K562 (cell line): ENCODE measurements around the gene MRNIP. TPM values are rescaled to one million over a fixed set of nuclear protein-coding genes. Genes with fewer than 3 reads are reported as not detected.

ENCODE experiments used
- ATAC-seq: fragments of 200-7000 bp; cut with Tn5 transposase; 3 replicates; pipeline ENCODE4 v1.9.1; 2020; ENCODE audit warnings: moderate library complexity
- BruUV-seq: library from RNA; stranded (reverse); fragments of 400-500 nt; replicated peaks from 2 replicates; lab custom pipeline; 2021; lab: Mats Ljungman, UMichigan
- CTCF ChIA-PET: fragments of 300-600 bp; formaldehyde crosslinking; extraction: SDS; loops from one replicate; lab custom pipeline; 2021; ENCODE audit warnings: low intra/inter-chr PET ratio; lab: Yijun Ruan, JAX
- POLR2A ChIA-PET: fragments of 300-600, 350-650 bp; sonication (Branson Sonifier 250); formaldehyde crosslinking; extraction: SDS; loops from one replicate; lab custom pipeline; 2021; ENCODE audit warnings: antibody characterized with exemption, inconsistent platforms; lab: Yijun Ruan, JAX
- DNase-seq, 4 experiments: peaks; one replicate each; pipeline versions ENCODE4 v3.0.0 to v3.0.0-alpha.2; 2011 to 2018; ENCODE audit warnings: low spot score in 3 of 4, mixed read lengths in 3 of 4; ENCODE audit errors: extremely low read depth in 1 of 4
- FAIRE-seq: peaks from 2 replicates; lab custom pipeline; 2011; peaks lifted over from hg19 to GRCh38; lab: Jason Lieb, UNC
- H2AFZ ChIP-seq: 2 replicates; pipeline ENCODE4 v1.6.0; 2011; ENCODE audit warnings: low read depth, low read length, control low read depth, inconsistent platforms
- H3K27ac ChIP-seq: fragments of 200-600 bp; 3 replicates; pipeline ENCODE4 v1.8.0; 2011; ENCODE audit warnings: low read depth, mild to moderate bottlenecking, control low read depth, inconsistent platforms, low read length, moderate library complexity, mixed read lengths; ENCODE audit errors: extremely low read depth
- H3K27me3 ChIP-seq, 2 experiments: fragments of 300-600 bp in 1 of 2; 2 replicates in 1 of 2; 3 replicates in 1 of 2; pipeline versions ENCODE4 v1.6.0 to v1.8.0; 2011; ENCODE audit warnings: inconsistent platforms in 2 of 2, low read length in 2 of 2, mild to moderate bottlenecking in 1 of 2, mixed read lengths in 1 of 2, moderate library complexity in 1 of 2; ENCODE audit not compliant: control insufficient read depth in 2 of 2, insufficient read depth in 2 of 2
- H3K36me3 ChIP-seq: fragments of 300-600 bp; 3 replicates; pipeline ENCODE4 v1.8.0; 2011; ENCODE audit warnings: mild to moderate bottlenecking, low read length, inconsistent platforms; ENCODE audit not compliant: control insufficient read depth, insufficient read depth
- H3K4me1 ChIP-seq, 2 experiments: fragments of 200-600 bp in 1 of 2; replicated peaks in 1 of 2; 2 replicates in 1 of 2; 3 replicates in 1 of 2; pipeline versions ENCODE4 v1.5.1 to v1.8.0; 2011; ENCODE audit warnings: inconsistent platforms in 2 of 2, low read length in 2 of 2, mild to moderate bottlenecking in 1 of 2, mixed read lengths in 1 of 2, moderate library complexity in 1 of 2; ENCODE audit not compliant: control insufficient read depth in 2 of 2, insufficient read depth in 2 of 2
- H3K4me2 ChIP-seq: 2 replicates; pipeline ENCODE4 v1.6.1; 2011; ENCODE audit warnings: low read length, control low read depth, inconsistent platforms, mixed read lengths; ENCODE audit not compliant: insufficient read depth
- H3K4me3 ChIP-seq: fragments of 200-600 bp; sonication (generic), shearing (Covaris generic); 2 replicates; pipeline ENCODE4 v1.5.1; 2016; ENCODE audit warnings: control low read depth, inconsistent platforms
- H3K79me2 ChIP-seq: fragments of 200-600 bp; 3 replicates; pipeline ENCODE4 v1.8.0; 2011; ENCODE audit warnings: low read length, inconsistent platforms; ENCODE audit not compliant: control insufficient read depth, insufficient read depth
- H3K9ac ChIP-seq, 2 experiments: 2 replicates each; pipeline versions ENCODE4 v1.6.0 to v1.6.1; 2011; ENCODE audit warnings: low read depth in 2 of 2, low read length in 2 of 2, control low read depth in 1 of 2, inconsistent platforms in 1 of 2, mild to moderate bottlenecking in 1 of 2, mixed read lengths in 1 of 2; ENCODE audit not compliant: insufficient read depth in 1 of 2
- H3K9me1 ChIP-seq: one replicate; pipeline ENCODE4 v1.6.0; 2011; ENCODE audit warnings: inconsistent platforms, mild to moderate bottlenecking, low read length, moderate library complexity; ENCODE audit not compliant: control insufficient read depth, insufficient read depth
- H3K9me3 ChIP-seq: replicated peaks from 2 replicates; pipeline ENCODE4 v1.5.1; 2011; ENCODE audit warnings: low read depth, low read length, inconsistent platforms; ENCODE audit not compliant: control insufficient read depth, insufficient read depth
- H4K20me1 ChIP-seq: replicated peaks from 2 replicates; pipeline ENCODE4 v1.6.1; 2011; ENCODE audit warnings: low read length, inconsistent platforms, mixed read lengths; ENCODE audit not compliant: control insufficient read depth, insufficient read depth
- ASH1L ChIP-seq: fragments of 450-650 bp; IDR thresholded peaks from 2 replicates; pipeline ENCODE4 v1.6.1; 2018; ENCODE audit warnings: borderline replicate concordance, mild to moderate bottlenecking, low read depth; ENCODE audit not compliant: partially characterized antibody
- ESRRA ChIP-seq: fragments of 450-650 bp; IDR thresholded peaks from 2 replicates; pipeline ENCODE4 v1.6.1; 2014; ENCODE audit warnings: low read depth, mild to moderate bottlenecking, moderate library complexity, borderline replicate concordance
- TGIF2 ChIP-seq: sonication (generic); formaldehyde crosslinking; IDR thresholded peaks from 2 replicates; pipeline ENCODE4 v1.8.1; 2022; ENCODE audit warnings: mild to moderate bottlenecking, missing genetic modification reagents, moderate library complexity
- ZNF551 ChIP-seq: fragments of 250-450 bp; sonication (Bioruptor Pico); IDR thresholded peaks from 2 replicates; pipeline ENCODE4 v1.5.0; 2021; ENCODE audit warnings: mild to moderate bottlenecking, moderate library complexity
- WGBS: fragments of 100-300 bp; shearing (Covaris generic); methylation state at CpG from one replicate; pipeline ENCODE4 v1.1.6; 2016; ENCODE audit warnings: low coverage, mixed read lengths; ENCODE audit not compliant: insufficient coverage; ENCODE audit errors: missing lambda C conversion rate; 5-methylcytosine and 5-hydroxymethylcytosine counted together
- in situ Hi-C: fragments of 300-500 bp; cut with MboI; formaldehyde crosslinking; loops from 4 replicates; pipeline ENCODE4 v1.15.0; 2018; ENCODE audit warnings: inconsistent platforms, mixed read lengths
- intact Hi-C: fragments of 100-400 bp; cut with micrococcal nuclease; formaldehyde crosslinking; loops from 2 replicates; pipeline ENCODE4 v1.14.2; 2022
- polyA plus RNA-seq, 8 experiments: library from polyadenylated mRNA; depleted of rRNA in 4 of 8; stranded (reverse) in 5 of 8; unstranded in 3 of 8; fragments of >200 nt; fragmentation: Nextera tagmentation in 2 of 8; fragmentation: Illumina TruSeq in 1 of 8; extraction: Ambion mirVana in 2 of 8; extraction: Trizol in 1 of 8; gene quantifications; 2 replicates each; pipeline versions ENCODE4 v1.2.1 to v1.2.3, GENCODE V29; 2011 to 2014; ENCODE audit warnings: inconsistent platforms in 1 of 8, missing spikeins in 1 of 8
- total RNA-seq, 7 experiments: library from RNA; depleted of rRNA in 6 of 7; stranded (reverse); fragments of >200 nt in 6 of 7; fragmentation: Illumina TruSeq in 2 of 7; extraction: Trizol in 2 of 7; gene quantifications; 2 replicates each; pipeline versions ENCODE4 v1.2.1 to v1.2.3, GENCODE V29; 2011 to 2021; ENCODE audit warnings: low replicate concordance in 1 of 7

Gene MRNIP
- total and polyA plus RNA-seq, 9 of the 15 experiments (the other 6 are each of a cell fraction or from before 2014, with no cell fraction given): 3.6 to 39.0 (median 16.8) TPM

DNA sequence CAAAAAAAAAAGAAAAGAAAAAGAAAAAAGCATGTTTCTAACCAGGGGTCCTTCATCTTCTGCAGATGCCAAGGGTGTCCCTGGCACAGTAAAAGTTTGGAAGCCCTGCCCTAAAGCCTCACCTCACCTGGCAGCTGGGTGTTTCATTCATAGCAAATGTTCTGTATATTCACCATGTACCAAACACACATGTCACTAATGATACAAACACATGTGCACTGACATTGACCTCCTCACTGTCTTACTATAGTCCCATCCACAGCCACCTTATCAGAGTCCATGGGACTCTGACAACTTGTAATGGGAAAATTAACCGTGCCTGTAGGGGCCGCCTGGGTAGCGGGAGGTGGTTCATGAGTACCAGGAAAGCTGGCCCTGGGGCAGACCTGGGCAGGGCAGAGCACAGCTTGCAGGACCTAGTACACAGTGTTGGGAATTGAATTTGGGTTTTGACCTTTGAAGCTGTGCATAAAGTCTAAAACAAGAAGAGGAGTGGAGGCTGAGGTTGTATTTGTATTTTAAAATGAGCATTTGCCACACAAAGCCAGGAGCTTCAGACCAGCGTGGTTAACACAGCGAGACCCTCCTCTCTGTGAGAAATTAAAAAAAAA lies 45.5 kb downstream of the MRNIP start:
- Histone ChIP-seq H3K4me2 (peak overlapping the region; percentile 75), H3K4me3 (peak overlapping the region; percentile 65), H3K27ac (no peak overlapping the region), H3K27me3 (no peaks in the 10 kb centered on the region), H3K4me1 (peaks cover 10 to 40% of the 10 kb centered on the region in 2 experiments), H3K9me3 (no peaks in the 10 kb centered on the region), H3K9ac (peak overlapping the region; percentile 72 to 87), H3K9me1 (no peaks in the 10 kb centered on the region), H2AFZ (no peak overlapping the region), H4K20me1 (no peaks in the 10 kb centered on the region), H3K79me2 (peaks cover 41% of the 10 kb centered on the region), H3K36me3 (peaks cover 35% of the 10 kb centered on the region; the same call in 2 of the 3 replicates)
- no peak for DNase-seq
- 78% methylated on average over 5 of the region's 5 CpGs for WGBS
- CTCF ChIA-PET: no interaction called here
- no peak for ATAC-seq
- TF ChIP-seq ESRRA (no peak), ASH1L (no peak), TGIF2 (CRISPR knock-in tag) (no peak), ZNF551 (no peak)
- POLR2A ChIA-PET: interaction anchor here (0.6 to 3.3 kb wide), 5 partner anchors 8 to 786 kb away, joined by 3 to 30 read pairs (median 3); partner anchors contain the start of gene SQSTM1
- in situ Hi-C loops (no loop called here), intact Hi-C loops (no loop called here)
- no TSS peak for BruUV-seq
- no peak for FAIRE-seq
